Left lobe of liver (tissue), 2 donors: ENCODE measurements around the gene SLC22A3. TPM values are rescaled to one million over a fixed set of nuclear protein-coding genes. Genes with fewer than 3 reads are reported as not detected.
"Not testable (repeated sequence)": the region's sequence is repeated elsewhere in the genome, so short reads cannot be mapped to it uniquely, and the experiment has no call there.

Source experiments
- ATAC-seq: fragments of 200-7000 bp; cut with Tn5 transposase; one replicate; pipeline ENCODE4 v1.9.1; 2020; ENCODE audit warnings: mild to moderate bottlenecking, moderate library complexity
- DNase-seq: peaks from one replicate; pipeline ENCODE4 v3.0.0-alpha.2; 2020; ENCODE audit warnings: low spot score
- total RNA-seq: library from RNA; stranded (reverse); gene quantifications from one replicate; pipeline ENCODE4 v1.2.1, GENCODE V29; 2021
- donor health status: DM: no; HTN: no; CAD: no; lungs with moderate emphysema.
- donor health status: DM: no; HTN: yes; CAD: no.

Gene SLC22A3
- total RNA-seq, 1 donor from 2014 or later = 34.5 TPM

DNA sequence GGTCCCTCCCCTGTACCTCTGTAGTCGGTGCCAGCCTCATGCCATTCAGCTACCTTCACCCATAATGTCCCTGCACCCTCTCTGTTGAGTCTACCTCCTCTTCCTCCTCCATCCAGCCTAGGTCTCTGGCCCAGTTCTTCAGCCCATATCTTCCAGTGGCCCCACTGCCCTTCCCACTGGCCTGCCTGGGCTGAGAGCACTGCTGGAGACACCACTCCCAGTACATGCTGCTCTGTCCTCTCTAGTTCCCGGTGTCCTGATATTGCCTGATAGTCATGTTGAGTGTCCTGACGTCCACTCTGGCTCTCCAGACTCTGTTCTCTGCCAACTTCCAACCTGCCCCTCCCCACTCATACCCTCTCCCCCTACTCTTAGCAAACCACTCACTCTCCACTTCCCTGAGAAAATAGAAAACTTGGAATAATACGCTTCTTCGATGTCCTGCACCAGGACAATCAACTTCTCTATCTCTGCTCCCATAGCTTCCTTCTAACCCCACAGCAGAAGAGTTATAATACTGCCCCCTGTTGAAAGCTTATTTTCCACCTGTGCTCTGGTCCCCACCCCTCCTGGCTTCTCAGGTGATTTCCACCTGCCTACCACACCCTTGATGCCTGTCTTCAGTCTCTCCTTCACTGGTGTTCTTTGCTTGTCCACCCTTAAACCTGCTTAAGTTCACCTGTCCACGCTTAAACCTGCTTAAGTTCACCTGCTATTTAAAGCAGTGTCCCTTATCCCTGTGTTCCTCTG lies 19.8 kb downstream of the SLC22A3 start:
- DNase-seq (no peak), ATAC-seq (peak; percentile 29)

DNA sequence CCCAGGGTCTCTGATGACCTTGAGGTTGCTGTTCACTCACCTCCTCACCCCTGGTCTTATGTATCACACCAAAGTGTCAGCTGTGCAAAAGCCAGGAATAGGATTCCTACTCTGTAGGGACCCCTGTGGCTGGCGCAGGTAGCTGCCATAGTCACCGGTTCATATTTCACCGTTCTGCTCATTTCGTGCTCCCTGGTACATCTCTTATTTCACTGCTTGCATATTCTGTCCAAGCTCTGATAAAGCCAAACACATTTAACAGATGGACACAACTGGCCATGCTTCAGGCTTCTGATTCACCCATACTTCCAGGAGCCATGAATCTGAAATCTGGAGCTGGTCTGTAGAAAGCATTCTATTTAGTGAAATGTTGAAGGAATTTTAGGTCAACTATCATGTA lies 20.5 kb downstream of the SLC22A3 start:
- DNase-seq = no peak
- no peak for ATAC-seq

DNA sequence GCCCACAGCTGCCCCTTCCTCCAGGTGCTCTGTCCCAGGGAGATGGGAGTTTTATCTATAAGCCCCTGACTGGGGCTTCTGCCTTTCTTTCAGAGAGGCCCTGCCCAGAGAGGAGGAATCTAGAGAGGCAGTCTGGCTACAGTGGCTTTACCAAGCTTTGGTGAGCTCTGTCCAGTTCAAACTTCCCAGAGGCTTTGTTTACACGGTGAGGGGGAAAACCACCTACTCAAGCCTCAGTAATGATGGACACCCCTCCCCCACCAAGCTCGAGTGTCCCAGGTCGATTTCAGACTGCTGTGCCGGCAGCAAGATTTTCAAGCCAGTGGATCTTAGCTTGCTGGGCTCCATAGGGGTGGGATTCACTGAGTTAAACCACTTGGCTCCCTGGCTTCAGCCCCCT lies 25.4 kb downstream of the SLC22A3 start:
- not testable (repeated sequence) for DNase-seq, ATAC-seq

DNA sequence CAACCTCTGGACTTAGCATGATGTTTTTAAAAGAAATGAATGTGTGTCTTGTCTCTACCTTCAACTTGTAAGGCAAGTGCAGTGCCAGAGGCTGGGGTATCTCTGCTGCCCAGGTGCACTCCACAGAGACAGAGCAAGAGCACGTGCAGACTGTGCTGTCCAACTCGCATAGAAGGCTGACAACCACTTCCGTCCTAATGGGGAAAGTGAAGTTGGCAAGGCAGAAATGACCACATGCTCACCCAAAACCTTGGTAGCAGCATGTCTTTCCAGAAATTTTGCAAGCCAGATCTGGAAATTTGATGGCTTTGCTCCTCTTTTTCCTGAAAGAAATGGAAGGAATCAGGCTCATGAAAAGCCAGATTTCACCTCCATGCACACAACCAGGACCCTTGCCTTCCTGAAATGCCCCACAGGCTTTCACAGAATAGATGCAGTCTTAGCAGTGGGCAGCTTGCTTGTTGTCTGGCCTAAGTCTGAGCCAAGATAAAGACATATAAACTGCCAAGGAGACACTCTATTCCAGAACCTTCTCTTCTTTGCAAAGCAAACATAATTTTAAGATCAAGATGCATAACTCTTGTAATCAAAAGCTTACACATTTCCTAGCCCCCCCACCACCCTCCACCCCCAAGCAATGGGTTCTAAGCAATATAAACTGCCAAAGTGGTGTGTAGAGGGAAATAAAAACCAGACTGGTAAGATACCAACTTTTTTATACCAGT lies 26.8 kb downstream of the SLC22A3 start:
- peak; percentile 38 for ATAC-seq

DNA sequence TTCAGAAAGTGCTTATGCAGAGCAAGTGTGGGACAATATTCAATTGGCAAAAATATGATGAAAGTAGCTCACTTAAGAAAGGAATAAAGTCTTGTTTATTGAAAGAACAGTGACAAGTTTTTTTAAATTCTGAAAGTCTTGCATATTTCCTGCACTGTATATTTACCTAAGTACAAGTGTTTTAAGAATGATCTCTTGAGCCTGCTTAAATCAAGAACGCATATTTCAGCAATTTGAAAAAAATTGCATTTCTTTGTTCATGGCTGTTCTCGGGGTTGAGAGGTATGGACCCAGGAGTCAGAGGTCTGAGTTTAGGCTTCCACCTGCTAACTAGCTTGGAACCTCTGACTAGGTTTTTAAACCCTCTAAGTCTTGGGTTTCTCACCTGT lies 27.4 kb downstream of the SLC22A3 start:
- DNase-seq = no peak
- no peak for ATAC-seq

More for the DNA sequence above, 26.8 kb downstream of the SLC22A3 start:
- no peak for DNase-seq

DNA sequence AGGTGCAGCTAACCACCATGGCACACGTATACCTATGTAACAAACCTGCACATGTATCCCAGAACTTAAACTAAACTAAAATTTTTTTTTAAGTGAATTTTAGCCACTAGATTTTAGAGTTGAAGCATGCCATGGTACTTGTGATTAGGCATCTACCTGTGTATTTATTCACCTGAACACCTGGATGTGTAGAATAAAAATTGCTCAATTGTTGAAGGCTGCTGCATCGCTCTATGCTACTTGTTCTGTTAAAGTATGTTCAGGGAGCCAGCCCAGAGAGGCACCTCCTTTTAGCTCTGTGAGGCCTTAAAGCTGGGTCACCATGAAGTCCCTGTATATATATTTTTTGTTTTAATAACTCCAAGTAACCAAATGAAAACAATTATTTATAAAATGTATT lies 28.3 kb downstream of the SLC22A3 start:
- DNase-seq = no peak
- no peak for ATAC-seq

DNA sequence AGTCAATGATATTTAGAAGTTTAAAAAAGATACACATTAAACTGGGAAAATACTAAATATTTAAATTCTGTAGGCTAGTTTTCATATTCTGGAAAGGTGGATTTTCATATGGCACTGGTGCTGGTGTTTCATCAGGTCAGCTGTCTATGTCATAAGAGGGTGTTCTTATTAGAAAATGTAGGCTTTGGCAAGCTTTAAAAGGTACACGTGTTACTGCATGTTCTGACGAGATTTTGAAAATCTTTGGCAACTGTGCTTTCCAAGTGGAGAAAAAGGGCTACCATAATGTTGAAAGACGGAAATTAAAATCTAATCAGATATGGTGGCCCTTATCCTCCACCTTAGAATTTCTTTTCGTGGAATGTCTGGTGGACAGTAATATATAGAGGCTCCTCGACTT lies 30.0 kb downstream of the SLC22A3 start:
- DNase-seq = no peak
- peak; percentile 59 for ATAC-seq

DNA sequence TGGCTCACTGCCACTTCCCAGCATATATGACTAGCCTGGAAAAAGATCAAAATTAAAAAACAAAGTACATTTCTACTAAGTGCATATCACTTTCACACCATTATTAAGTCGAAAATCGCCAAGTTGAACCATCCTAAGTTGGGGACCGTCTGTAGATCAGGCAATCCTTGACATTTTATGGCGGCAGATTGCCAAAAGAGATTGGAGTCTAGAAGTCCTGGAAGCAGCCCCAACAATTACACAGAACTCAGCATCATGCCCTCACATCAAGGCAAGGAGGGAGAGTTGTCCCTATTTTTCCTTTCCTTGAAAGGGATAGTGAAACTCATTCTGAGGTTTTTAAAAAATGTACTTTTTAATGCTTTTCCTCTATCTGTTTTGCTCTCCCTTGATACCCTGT lies 30.7 kb downstream of the SLC22A3 start:
- ATAC-seq (peak; percentile 6), DNase-seq (no peak)

DNA sequence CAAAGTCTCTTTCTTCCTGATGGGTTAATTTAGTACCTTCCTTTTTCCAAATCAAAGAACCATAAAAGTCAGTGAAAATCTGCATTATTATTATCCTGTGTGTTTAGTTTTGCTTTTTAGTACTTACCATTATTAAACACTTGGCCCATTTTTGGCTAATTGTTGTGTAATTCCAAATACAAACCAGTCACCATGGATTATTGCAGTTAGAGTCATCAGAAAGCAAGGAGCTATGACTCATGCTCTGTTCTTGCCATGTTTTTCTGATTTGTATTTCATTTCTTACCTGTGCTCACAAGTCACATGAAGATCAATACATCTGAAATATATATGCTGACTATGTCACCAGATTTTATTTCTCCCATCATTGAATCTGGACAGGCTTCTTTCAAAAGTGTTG lies 31.3 kb downstream of the SLC22A3 start:
- ATAC-seq (peak; percentile 46), DNase-seq (no peak)

DNA sequence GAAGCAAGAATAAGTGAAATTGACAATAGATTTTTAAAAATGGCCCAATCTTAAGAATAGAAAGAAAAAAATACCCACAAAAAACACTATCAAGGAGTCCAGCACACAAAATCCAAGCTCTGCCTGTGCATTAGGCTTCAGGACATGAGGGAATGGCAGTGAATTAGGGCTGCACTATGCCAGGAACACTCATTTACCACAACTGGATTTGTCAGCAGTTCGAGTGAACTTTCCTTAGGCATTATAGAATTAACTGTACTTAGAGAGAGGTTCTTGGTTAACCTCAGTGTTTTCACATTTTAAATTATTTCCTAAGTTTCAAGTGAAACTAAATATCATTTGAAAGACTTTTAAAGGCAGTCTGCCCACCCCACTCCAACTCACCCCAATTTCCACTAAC lies 34.8 kb downstream of the SLC22A3 start:
- DNase-seq = no peak
- no peak for ATAC-seq

DNA sequence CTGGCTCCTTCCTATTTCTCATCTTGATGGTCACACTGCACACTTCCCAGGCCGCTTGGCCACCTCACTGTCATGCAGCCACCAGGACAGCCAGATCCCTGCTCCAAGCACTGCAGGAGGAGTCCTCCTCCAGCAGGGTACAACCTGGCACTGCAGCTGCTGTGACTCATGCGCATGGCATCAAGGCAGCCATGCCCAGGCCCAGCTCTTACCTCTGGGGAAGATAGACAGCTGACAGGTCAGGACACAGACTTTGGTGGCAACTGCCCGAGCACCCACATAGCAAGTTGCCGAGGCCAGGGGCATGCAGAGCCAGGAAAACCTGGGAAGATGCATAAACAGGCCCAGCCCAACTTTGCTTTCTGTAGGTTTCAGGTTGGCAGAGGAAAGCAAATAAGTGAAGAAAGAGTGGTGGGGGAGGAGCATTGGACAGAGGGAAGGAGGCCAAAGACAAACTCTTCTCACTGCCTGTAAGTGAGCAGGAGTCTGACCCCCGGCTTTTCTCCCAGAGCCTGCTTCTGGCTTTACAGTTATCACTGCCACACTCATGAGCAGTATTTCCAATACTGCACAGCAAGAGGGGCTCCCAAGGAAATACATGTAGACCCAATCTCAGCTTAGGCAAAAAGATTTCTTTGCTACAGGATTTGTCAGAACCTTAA lies 38.8 kb downstream of the SLC22A3 start:
- ATAC-seq (peak; percentile 80), DNase-seq (peak; percentile 68)

DNA sequence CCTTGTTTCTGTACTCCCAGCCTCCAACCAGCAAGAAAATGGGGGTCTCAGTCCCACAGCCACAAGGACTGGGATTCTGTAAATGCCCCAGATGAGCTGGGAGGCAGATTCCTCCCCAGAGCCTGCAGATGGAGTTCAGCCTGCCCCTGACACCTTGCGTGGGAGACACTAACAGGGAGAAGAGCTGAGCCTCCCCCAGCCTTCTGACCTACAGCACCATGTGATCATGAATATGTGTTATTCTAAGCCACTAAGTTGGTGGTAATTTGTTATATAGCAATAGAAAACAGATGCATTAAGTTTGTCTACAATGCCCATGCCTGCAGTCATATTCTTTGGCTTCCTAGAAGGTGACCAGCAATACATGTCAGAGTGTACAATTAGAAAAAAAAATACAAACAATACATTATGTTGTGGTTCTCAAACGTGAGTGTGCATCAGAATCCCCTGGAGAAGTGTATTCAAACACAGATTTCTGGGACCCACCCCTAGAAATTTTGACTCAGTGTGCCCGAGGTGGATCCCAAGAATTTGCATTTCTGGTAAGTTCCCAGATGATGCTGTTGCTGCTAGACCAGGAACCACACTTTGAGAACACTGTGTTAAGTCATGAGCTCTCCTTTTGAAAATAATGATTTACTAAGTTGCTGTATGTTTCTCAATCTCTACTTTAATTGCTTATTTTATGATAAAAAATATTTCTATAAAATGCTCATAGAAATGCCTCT lies 39.9 kb downstream of the SLC22A3 start:
- DNase-seq (no peak), ATAC-seq (no peak)

DNA sequence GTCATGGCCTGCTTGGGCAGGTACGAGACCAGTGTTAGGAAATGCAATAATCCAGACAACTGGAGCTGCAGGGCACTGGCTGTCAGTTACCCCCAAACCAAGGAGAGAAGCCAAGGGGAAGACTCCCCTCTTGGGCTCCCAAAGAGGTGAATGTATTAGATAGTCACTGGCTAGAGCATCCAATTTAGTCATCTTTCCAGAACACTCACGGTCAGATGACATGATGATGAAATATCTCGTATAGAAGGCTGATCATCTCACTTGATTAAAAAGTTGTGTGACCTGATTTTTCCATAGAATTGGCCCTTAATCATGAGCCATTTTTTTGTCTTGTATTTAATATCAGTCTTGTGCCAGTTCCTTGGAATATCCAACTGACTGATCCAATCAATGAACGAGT lies 40.7 kb downstream of the SLC22A3 start:
- DNase-seq (no peak), ATAC-seq (no peak)

DNA sequence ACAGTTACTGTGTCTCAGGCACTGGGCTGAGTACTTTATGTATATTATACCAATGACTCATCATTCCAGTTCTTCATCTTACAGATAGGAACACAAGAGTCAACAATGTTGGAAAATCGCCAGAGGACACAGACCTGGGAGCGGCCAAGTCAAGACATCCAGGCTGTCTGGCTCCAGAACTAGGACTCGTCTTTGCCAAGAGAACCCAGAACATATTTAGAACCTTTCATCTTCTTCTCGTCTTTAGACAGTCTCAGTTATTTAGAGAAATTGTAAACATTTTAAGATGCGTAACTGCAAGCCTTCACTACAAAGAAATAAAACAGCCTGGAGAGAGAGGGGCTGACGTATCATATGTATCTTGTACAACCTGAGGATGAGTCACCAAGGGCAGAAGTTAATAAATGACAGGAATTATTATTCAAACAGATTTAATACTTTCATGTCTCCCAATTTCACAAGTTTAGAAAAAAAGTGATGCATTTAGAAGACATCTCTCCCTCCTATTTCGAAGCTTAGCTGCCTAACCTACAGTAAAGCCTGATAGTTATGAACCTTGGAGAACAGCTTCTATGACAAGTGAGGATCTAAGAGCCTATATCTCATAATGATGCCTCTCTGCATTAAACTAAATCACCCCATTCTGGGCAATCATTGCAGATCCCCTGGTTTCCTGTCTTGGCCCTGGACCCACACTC lies 43.4 kb downstream of the SLC22A3 start:
- no peak for DNase-seq
- no peak for ATAC-seq

DNA sequence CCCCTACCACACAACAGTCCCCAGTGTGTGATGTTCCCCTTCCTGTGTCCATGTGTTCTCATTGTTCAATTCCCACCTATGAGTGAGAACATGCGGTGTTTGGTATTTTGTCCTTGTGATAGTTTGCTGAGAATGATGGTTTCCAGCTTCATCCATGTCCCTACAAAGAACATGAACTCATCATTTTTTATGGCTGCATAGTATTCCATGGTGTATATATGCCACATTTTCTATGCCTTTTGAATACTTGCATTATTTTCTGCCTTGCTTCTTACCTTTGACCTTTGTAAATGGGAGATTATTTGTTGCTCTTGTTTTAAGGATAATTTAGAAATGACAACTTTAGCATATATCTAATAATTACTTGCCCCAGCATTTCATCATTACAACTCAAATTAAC lies 45.3 kb downstream of the SLC22A3 start:
- ATAC-seq, DNase-seq: not testable (repeated sequence)

DNA sequence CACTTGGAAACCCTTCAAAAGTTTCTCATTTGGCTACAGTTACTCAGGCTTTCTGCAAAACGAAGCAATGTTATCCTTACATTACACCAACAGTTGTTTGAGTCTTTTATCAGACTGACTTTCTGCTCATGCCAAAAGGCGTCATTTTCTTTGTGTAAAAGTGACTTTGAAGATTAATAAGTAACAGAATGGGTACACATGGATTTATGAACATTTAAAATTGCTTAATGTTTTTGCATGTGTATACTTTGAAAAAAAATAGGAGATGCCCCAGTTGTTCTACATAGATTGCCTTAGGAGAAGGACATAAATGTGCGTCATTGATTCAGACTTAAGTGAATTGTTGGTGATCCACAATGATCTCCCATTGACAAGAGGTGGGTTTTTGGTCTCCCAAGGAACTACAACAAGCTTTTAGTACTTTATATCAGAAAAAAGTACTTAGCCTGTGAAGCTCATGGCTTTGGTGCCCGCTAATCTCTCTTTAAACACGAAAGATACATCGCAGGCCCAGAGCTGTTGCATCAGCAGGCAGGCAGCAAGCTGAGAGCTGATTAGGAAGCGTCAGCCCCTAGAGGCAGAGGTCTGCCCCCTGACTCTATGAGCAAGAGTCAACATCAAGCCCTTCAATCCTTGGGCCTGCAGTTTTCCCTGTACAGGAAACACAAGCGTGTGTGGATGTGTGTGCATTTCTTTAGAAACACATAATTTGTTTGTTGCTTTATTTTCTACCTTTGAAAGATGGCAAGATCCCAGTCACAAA lies 45.9 kb downstream of the SLC22A3 start:
- DNase-seq = peak; percentile 55
- ATAC-seq = peak; percentile 69

DNA sequence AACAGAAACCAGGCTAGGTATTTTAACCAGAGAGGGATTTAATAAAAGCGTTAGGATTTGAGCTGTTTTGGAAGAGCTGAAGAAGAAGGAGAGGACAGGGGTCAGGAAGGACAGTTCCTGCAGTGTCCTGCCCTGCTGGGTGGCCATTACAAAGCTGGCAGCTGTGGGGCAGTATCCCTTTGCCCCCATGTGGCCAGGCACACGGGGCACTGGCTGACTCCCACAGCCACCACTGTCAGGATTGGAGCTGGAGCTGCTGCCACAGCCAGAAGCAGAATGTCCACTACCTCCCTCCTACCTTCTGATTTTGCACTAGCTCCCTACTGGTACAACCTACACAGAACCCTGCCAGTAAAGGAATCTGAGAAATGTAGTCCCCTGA lies 46.5 kb downstream of the SLC22A3 start:
- DNase-seq (peak; percentile 72), ATAC-seq (peak; percentile 88)

DNA sequence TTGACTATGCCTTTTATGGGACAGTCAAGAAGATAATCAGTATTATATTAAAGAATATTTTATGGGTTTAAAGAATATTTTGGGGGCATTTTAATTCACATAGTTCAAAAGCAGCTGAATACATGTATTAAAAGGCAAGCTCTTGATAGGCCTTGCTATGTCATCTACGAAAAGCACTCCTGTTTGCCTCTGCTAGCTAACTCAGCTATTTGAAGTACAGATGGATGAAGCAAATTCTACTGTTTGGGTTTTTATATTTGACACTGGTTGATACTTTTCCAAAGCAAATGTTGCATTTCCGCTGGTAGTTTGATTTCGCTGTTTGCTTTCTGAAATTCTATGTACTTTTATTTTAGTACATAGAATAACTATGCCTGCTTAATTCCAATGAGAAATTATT lies 47.0 kb downstream of the SLC22A3 start:
- ATAC-seq = peak; percentile 56

DNA sequence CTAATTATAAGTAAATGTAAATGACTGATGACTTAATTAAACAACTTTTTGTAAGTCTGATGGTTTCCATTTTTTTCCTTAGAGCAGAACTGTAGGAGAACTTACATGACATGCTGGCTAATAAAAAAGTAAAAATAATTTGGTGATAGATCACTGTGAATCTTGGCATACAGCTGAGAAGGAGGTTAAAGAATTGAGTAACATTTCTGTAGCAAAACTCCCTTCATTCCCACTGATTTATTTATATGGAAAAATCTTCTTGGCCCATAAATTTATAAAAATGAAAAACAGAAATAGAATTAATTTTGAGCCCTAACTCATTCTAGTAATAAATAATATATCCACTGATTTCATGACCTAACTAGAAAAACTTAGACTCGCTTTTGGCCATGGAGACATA lies 48.1 kb downstream of the SLC22A3 start:
- ATAC-seq = no peak
- DNase-seq = no peak

More for the DNA sequence above, 47.0 kb downstream of the SLC22A3 start:
- DNase-seq = no peak
